Left ventricle myocardium inferior (tissue), 1 donor: ENCODE data around the gene CFAP97D1. TPM values are rescaled to one million over a fixed set of nuclear protein-coding genes. Genes with fewer than 3 reads are reported as not detected.

Source experiments
- DNase-seq: peaks from one replicate; pipeline ENCODE4 v3.0.0-alpha.2; 2020
- H3K27ac ChIP-seq: fragments of 200-600 bp; replicated peaks from 2 replicates; pipeline ENCODE4 v1.8.0; 2021
- H3K27me3 ChIP-seq: fragments of 200-600 bp; 2 replicates; pipeline ENCODE4 v1.8.0; 2021; ENCODE audit warnings: low read depth
- H3K36me3 ChIP-seq: fragments of 200-600 bp; 2 replicates; pipeline ENCODE4 v1.8.0; 2021
- H3K4me1 ChIP-seq: fragments of 200-600 bp; 2 replicates; pipeline ENCODE4 v1.8.0; 2021
- H3K4me3 ChIP-seq: fragments of 200-600 bp; 2 replicates; pipeline ENCODE4 v1.8.0; 2021; ENCODE audit warnings: mild to moderate bottlenecking, moderate library complexity
- H3K9me3 ChIP-seq: fragments of 200-600 bp; replicated peaks from 2 replicates; pipeline ENCODE4 v1.8.0; 2021
- CTCF ChIP-seq: fragments of 200-600 bp; IDR thresholded peaks from 2 replicates; pipeline ENCODE4 v1.8.0; 2021; ENCODE audit warnings: antibody characterized with exemption, mild to moderate bottlenecking, borderline replicate concordance
- intact Hi-C: fragments of 100-400 bp; cut with micrococcal nuclease; formaldehyde crosslinking; loops from one replicate; pipeline ENCODE4 v1.11.0; 2022
- total RNA-seq: library from RNA; stranded (reverse); fragmentation: NEBNext Ultra II Directional; extraction: Animal tissue kit (Norgen Biotek cat#: 25700); gene quantifications from one replicate; pipeline ENCODE4 v1.2.1, GENCODE V29; 2021
- donor health status: DM: no; HTN: yes; CAD: no; lungs with severe emphysema.

CFAP97D1 gene
- total RNA-seq, 1 donor from 2014 or later, result 0.05 TPM

GRCh38 chr17:43805117-43805516 is 24.9 kb downstream of the CFAP97D1 start:
- intact Hi-C loops, result no loop called here
- H3K36me3 ChIP-seq, result peaks cover 68% of the 10 kb centered on the region
- no peak for DNase-seq
- no peak overlapping the region for H3K27ac ChIP-seq
- no peaks in the 10 kb centered on the region for H3K4me1 ChIP-seq
- no peak overlapping the region for H3K4me3 ChIP-seq
- no peaks in the 10 kb centered on the region for H3K9me3 ChIP-seq
- no peaks in the 10 kb centered on the region for H3K27me3 ChIP-seq
- no peak for TF ChIP-seq CTCF

GRCh38 chr17:43808076-43808475 is 27.8 kb downstream of the CFAP97D1 start:
- Histone ChIP-seq H3K27me3 (no peaks in the 10 kb centered on the region), H3K4me1 (no peaks in the 10 kb centered on the region), H3K9me3 (no peaks in the 10 kb centered on the region), H3K27ac (no peak overlapping the region), H3K4me3 (no peak overlapping the region), H3K36me3 (peaks cover 88% of the 10 kb centered on the region)
- DNase-seq, result no peak
- no peak for TF ChIP-seq CTCF
- intact Hi-C loops, result no loop called here

GRCh38 chr17:43809121-43809520 is 28.9 kb downstream of the CFAP97D1 start:
- no peak for DNase-seq
- H3K4me1 ChIP-seq, result no peaks in the 10 kb centered on the region
- no peak overlapping the region for H3K4me3 ChIP-seq
- H3K36me3 ChIP-seq, result peaks cover 90% of the 10 kb centered on the region
- no peak overlapping the region for H3K27ac ChIP-seq
- intact Hi-C loops, result no loop called here
- TF ChIP-seq CTCF, result no peak
- H3K27me3 ChIP-seq, result no peaks in the 10 kb centered on the region
- H3K9me3 ChIP-seq, result no peaks in the 10 kb centered on the region

- H3K27me3 ChIP-seq, result no peaks in the 10 kb centered on the region
- no peaks in the 10 kb centered on the region for H3K4me1 ChIP-seq
- no peak for TF ChIP-seq CTCF
- DNase-seq, result no peak
- no peak overlapping the region for H3K4me3 ChIP-seq
- intact Hi-C loops, result no loop called here
- no peak overlapping the region for H3K27ac ChIP-seq
- H3K36me3 ChIP-seq, result peaks cover 94% of the 10 kb centered on the region
- no peaks in the 10 kb centered on the region for H3K9me3 ChIP-seq
Measured at GRCh38 chr17:43810226-43810715, 30.0 kb downstream of the CFAP97D1 start.

DNA sequence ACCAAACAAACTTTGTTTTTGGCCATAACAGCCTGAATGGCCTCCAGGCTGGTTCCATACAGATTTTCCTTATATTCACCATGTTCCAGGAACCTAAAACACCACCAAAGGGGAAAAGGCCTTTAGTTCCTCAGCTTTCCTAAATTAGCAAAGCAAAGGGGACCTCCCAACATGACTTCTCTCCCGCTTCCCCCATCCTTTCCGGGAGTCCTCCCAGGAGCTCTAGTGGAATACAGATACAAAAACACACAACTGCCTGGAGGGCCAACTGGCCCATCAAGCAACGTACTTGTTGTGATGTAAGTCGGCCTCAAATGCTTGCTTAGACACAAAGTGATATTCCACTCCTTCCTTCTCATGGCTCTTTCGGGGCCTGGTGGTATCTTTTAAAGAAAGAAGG is 30.6 kb downstream of the CFAP97D1 start:
- no peak for TF ChIP-seq CTCF
- no peaks in the 10 kb centered on the region for H3K4me1 ChIP-seq
- no peak overlapping the region for H3K4me3 ChIP-seq
- intact Hi-C loops, result no loop called here
- peaks cover 94% of the 10 kb centered on the region for H3K36me3 ChIP-seq
- no peaks in the 10 kb centered on the region for H3K27me3 ChIP-seq
- H3K9me3 ChIP-seq, result no peaks in the 10 kb centered on the region
- no peak for DNase-seq
- no peak overlapping the region for H3K27ac ChIP-seq
